Suppressor macrophage treated with lipopolysaccharide for 1 hour (primary cell): ENCODE data around the gene RBSN.

Source experiments
- DNase-seq, 3 donors: peaks; one replicate each; pipeline ENCODE4 v3.0.0-alpha.2; 2020 to 2022

Gene RBSN

GRCh38 chr3:15055019-15055557, 43.9 kb downstream of the RBSN start:
- DNase-seq = peak in 1 of 3 donors; percentile 6

- no peak for DNase-seq
These were observed 45.4 kb downstream of the RBSN start for GRCh38 chr3:15053541-15053940.

- no peak for DNase-seq
These were observed 46.4 kb downstream of the RBSN start for GRCh38 chr3:15052335-15053242.

- DNase-seq = peak; percentile 46 to 68 (median 48)
These were observed 47.4 kb downstream of the RBSN start for GRCh38 chr3:15051531-15051930.

- no peak for DNase-seq
These were observed 48.4 kb downstream of the RBSN start for GRCh38 chr3:15050405-15051092.

- DNase-seq = no peak
These were observed 49.4 kb downstream of the RBSN start for GRCh38 chr3:15049584-15049983.

- no peak for DNase-seq
These were observed 53.3 kb downstream of the RBSN start for GRCh38 chr3:15045667-15046066.

GRCh38 chr3:15044326-15044725, 54.6 kb downstream of the RBSN start:
- DNase-seq = no peak

GRCh38 chr3:15043408-15044171, 55.4 kb downstream of the RBSN start:
- DNase-seq = no peak

GRCh38 chr3:15042936-15043335, 56.0 kb downstream of the RBSN start:
- DNase-seq = no peak

GRCh38 chr3:15041950-15042349, 57.0 kb downstream of the RBSN start:
- no peak for DNase-seq

GRCh38 chr3:15040844-15041243, 58.1 kb downstream of the RBSN start:
- no peak for DNase-seq

- no peak for DNase-seq
These were observed 60.6 kb downstream of the RBSN start for GRCh38 chr3:15038306-15038705.

GRCh38 chr3:15033103-15033502, 65.8 kb downstream of the RBSN start:
- DNase-seq = no peak

GRCh38 chr3:15032650-15033049, 66.3 kb downstream of the RBSN start:
- DNase-seq = no peak

- no peak for DNase-seq
These were observed 69.3 kb downstream of the RBSN start for GRCh38 chr3:15029625-15030024.

GRCh38 chr3:15023719-15024118, 75.2 kb downstream of the RBSN start:
- DNase-seq = no peak

- DNase-seq = no peak
These were observed 75.7 kb downstream of the RBSN start for GRCh38 chr3:15023249-15023648.
